Skin epidermis (tissue), 12 donors: Measurements from ENCODE around the gene NCL.
"Not testable (repeated sequence)": the region's sequence is repeated elsewhere in the genome, so short reads cannot be mapped to it uniquely, and the experiment has no call there.

Source experiments
- H3K27ac ChIP-seq, 21 experiments: fragments of 200-600 bp; sonication (generic) in 11 of 21; one replicate each; pipeline ENCODE4 v1.5.0; 2020; ENCODE audit warnings: mild to moderate bottlenecking in 3 of 21, inconsistent platforms in 2 of 21, moderate library complexity in 2 of 21
- H3K4me3 ChIP-seq, 7 experiments: fragments of 200-600 bp; sonication (generic) in 2 of 7; one replicate each; pipeline ENCODE4 v1.5.0; 2020; ENCODE audit warnings: inconsistent platforms in 2 of 7, mild to moderate bottlenecking in 2 of 7, moderate library complexity in 1 of 7

Gene NCL

GRCh38 chr2:231449503-231450054 is 14.7 kb downstream of the NCL start:
- Histone ChIP-seq H3K27ac (no peak overlapping the region), H3K4me3 (no peak overlapping the region)

- H3K27ac ChIP-seq: no peak overlapping the region
- no peak overlapping the region for H3K4me3 ChIP-seq
These were observed 27.3 kb downstream of the NCL start for GRCh38 chr2:231436957-231437356.

- no peak overlapping the region for H3K4me3 ChIP-seq
- H3K27ac ChIP-seq: no peak overlapping the region
These were observed 30.3 kb downstream of the NCL start for GRCh38 chr2:231433990-231434389.

- Histone ChIP-seq H3K27ac (no peak overlapping the region), H3K4me3 (no peak overlapping the region)
These were observed 32.7 kb downstream of the NCL start for GRCh38 chr2:231431606-231432005.

GRCh38 chr2:231430437-231430836 is 33.8 kb downstream of the NCL start:
- not testable (repeated sequence) for H3K27ac ChIP-seq, H3K4me3 ChIP-seq

- H3K27ac ChIP-seq: no peak overlapping the region
- H3K4me3 ChIP-seq: no peak overlapping the region
These were observed 34.4 kb downstream of the NCL start for GRCh38 chr2:231429901-231430300.

- no peak overlapping the region for H3K27ac ChIP-seq
- no peak overlapping the region for H3K4me3 ChIP-seq
These were observed 35.1 kb downstream of the NCL start for GRCh38 chr2:231429152-231429551.

- peak overlapping the region in 2 of 21 experiments; percentile 42 to 74 for H3K27ac ChIP-seq
- H3K4me3 ChIP-seq: no peak overlapping the region
These were observed 37.2 kb downstream of the NCL start for GRCh38 chr2:231427116-231427515.

GRCh38 chr2:231425811-231426703 is 38.2 kb downstream of the NCL start:
- Histone ChIP-seq H3K4me3 (no peak overlapping the region), H3K27ac (peak overlapping the region in 2 of 21 experiments; percentile 10 to 74)

- no peak overlapping the region for H3K4me3 ChIP-seq
- H3K27ac ChIP-seq: peak overlapping the region in 2 of 21 experiments; percentile 5 to 10
These were observed 38.9 kb downstream of the NCL start for GRCh38 chr2:231425291-231425810.

- Histone ChIP-seq H3K4me3 (no peak overlapping the region), H3K27ac (no peak overlapping the region)
These were observed 41.1 kb downstream of the NCL start for GRCh38 chr2:231423176-231423575.

GRCh38 chr2:231422056-231422455 is 42.2 kb downstream of the NCL start:
- Histone ChIP-seq H3K27ac (no peak overlapping the region), H3K4me3 (no peak overlapping the region)

- Histone ChIP-seq H3K27ac (no peak overlapping the region), H3K4me3 (no peak overlapping the region)
These were observed 43.2 kb downstream of the NCL start for GRCh38 chr2:231421051-231421580.

- no peak overlapping the region for H3K27ac ChIP-seq
These were observed 45.3 kb downstream of the NCL start for GRCh38 chr2:231418820-231419640.

GRCh38 chr2:231415029-231415428 is 49.3 kb downstream of the NCL start:
- Histone ChIP-seq H3K27ac (no peak overlapping the region), H3K4me3 (no peak overlapping the region)

More at GRCh38 chr2:231418820-231419640, 45.3 kb downstream of the NCL start:
- no peak overlapping the region for H3K4me3 ChIP-seq

- Histone ChIP-seq H3K4me3 (no peak overlapping the region), H3K27ac (no peak overlapping the region)
These were observed 50.3 kb downstream of the NCL start for GRCh38 chr2:231413921-231414476.

GRCh38 chr2:231413456-231413855 is 50.8 kb downstream of the NCL start:
- no peak overlapping the region for H3K27ac ChIP-seq
- H3K4me3 ChIP-seq: no peak overlapping the region

- H3K4me3 ChIP-seq: peak overlapping the region in 4 of 7 experiments; percentile 35 to 47 (median 44)
- peak overlapping the region in 2 of 21 experiments; percentile 3 to 45 for H3K27ac ChIP-seq
These were observed 51.7 kb downstream of the NCL start for GRCh38 chr2:231412618-231412963.

GRCh38 chr2:231411831-231412617 is 52.3 kb downstream of the NCL start:
- Histone ChIP-seq H3K27ac (peak overlapping the region in 13 of 21 experiments; percentile 3 to 77 (median 38)), H3K4me3 (peak overlapping the region; percentile 31 to 47 (median 36))
